ENCODE data around the gene DNASE2. TPM values are rescaled to one million over a fixed set of nuclear protein-coding genes. Genes with fewer than 3 reads are reported as not detected.

Gene DNASE2
- total RNA-seq, 1 donor from 2014 or later, result 26.5 TPM

DNA sequence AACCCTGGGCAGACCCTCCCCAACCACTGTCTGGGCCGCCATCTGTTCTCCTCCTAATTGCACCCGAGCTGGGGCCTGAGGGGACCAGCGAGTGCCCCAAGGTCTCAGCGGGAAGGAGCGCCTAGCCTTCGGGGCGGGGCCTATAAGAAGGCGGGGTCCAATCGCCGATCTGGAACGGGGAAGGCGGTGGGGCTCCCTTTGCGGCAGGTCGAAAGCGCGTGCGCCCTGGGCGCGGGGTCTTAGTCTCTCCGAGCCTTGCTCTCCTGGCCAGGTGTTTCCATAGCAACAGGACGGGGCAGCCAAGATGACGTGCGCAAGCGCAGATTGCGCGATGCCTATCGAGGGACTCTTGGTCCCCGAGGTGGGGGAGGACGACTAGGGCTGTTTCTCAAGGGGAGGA is 40.2 kb downstream of the DNASE2 start:
- ChIA-PET POLR2A (no interaction called here), CTCF (no interaction called here)
- H3K9me3 Mint-ChIP-seq, result no peaks in the 10 kb centered on the region
- DNase-seq, result no peak
- H3K4me3 Mint-ChIP-seq, result peak overlapping the region; percentile 17
- ATAC-seq (ENCODE audit: low read depth), result no peak
- peaks cover 36% of the 10 kb centered on the region for H3K4me1 Mint-ChIP-seq
- H3K36me3 Mint-ChIP-seq (ENCODE audit: low read depth), result no peaks in the 10 kb centered on the region
- H3K27ac Mint-ChIP-seq, result no peak overlapping the region
- peaks cover 63% of the 10 kb centered on the region for H3K27me3 Mint-ChIP-seq
- intact Hi-C loops (cut with micrococcal nuclease), result no loop called here
- no peak for TF ChIP-seq CTCF (IDR thresholded peaks at IDR 0.05)

DNA sequence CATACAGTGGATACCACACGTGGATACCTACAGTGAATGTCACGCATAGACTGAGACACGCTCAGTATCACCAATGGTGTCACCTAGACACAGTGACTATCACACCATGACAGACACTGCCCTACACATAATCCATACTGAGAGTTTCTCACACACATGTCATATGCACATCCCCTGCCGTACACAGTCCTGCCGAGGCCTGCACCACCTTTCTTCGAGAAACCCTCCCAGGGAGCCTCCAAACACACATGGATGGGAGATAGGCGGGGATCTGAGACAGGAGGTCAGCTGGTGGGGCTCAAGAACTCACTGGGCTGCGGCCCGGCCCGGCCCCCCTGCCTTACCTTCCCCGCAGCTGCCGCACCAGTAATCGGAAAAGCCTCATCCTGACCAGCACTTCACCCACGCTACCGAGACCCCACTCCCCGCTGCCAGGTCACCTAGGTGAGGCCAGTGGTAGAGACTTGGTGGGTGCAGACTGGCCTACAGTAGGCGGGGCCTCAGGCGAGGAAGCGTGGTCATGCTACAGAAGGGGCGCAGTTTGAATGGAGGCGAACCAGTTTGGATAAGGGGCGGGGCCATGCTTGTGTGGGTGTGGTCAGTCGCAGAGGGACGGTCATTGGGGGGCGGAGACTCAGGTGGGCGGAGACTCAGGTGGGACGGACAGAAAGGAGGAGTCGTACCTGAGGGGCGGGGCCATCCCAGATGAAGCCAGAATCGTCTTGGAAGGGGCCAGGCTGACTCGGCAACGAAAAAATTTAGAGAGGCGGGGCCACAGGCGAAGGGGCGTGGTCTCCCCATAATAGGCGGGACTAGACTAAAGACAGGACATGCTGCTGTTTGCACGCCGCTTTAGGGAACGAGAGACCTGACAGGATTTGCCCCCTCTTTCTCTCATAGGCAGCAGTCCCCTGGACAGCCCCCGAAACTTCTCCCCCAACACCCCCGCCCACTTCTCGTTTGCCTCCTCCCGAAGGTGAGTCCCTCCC is 40.9 kb downstream of the DNASE2 start:
- DNase-seq, result no peak
- Mint-ChIP-seq H3K36me3 (ENCODE audit: low read depth) (no peaks in the 10 kb centered on the region), H3K27me3 (peaks cover 63% of the 10 kb centered on the region), H3K27ac (no peak overlapping the region), H3K4me1 (peaks cover 36% of the 10 kb centered on the region), H3K9me3 (no peaks in the 10 kb centered on the region), H3K4me3 (no peak overlapping the region)
- intact Hi-C loops (cut with micrococcal nuclease), result no loop called here
- peak; percentile 40 for ATAC-seq (ENCODE audit: low read depth)
- POLR2A ChIA-PET, result no interaction called here
- CTCF ChIA-PET, result no interaction called here
- TF ChIP-seq CTCF (IDR thresholded peaks at IDR 0.05), result no peak

- H3K27ac Mint-ChIP-seq, result peak overlapping the region; percentile 18
- H3K27me3 Mint-ChIP-seq, result peaks cover 65% of the 10 kb centered on the region
- intact Hi-C loops (cut with micrococcal nuclease), result loop anchor here (5.0 kb wide), 1 partner anchor 263 kb away; the partner anchor contains the start of gene LYL1
- DNase-seq (no peak), ATAC-seq (ENCODE audit: low read depth) (no peak)
- H3K9me3 Mint-ChIP-seq, result no peaks in the 10 kb centered on the region
- peaks cover 43% of the 10 kb centered on the region for H3K4me1 Mint-ChIP-seq
- H3K4me3 Mint-ChIP-seq, result peak overlapping the region; percentile 32
- H3K36me3 Mint-ChIP-seq (ENCODE audit: low read depth), result no peaks in the 10 kb centered on the region
- POLR2A ChIA-PET, result no interaction called here
- TF ChIP-seq CTCF (IDR thresholded peaks at IDR 0.05), result no peak
- CTCF ChIA-PET, result no interaction called here
Measured at GRCh38 chr19:12838886-12839756, 42.1 kb downstream of the DNASE2 start.

- no peak for TF ChIP-seq CTCF (IDR thresholded peaks at IDR 0.05)
- POLR2A ChIA-PET, result no interaction called here
- CTCF ChIA-PET, result no interaction called here
- H3K4me3 Mint-ChIP-seq, result peak within 1 kb of the TSS; percentile 61
- peak within 1 kb of the TSS; percentile 18 for H3K27ac Mint-ChIP-seq
- peaks cover 64% of the 10 kb centered on the region for H3K27me3 Mint-ChIP-seq
- intact Hi-C loops (cut with micrococcal nuclease), result loop anchor here (5.0 kb wide), 1 partner anchor 264 kb away; the partner anchor contains the start of gene LYL1
- peak; percentile 67 for ATAC-seq (ENCODE audit: low read depth)
- H3K9me3 Mint-ChIP-seq, result no peaks in the 10 kb centered on the region
- peaks cover 44% of the 10 kb centered on the region for H3K4me1 Mint-ChIP-seq
- H3K36me3 Mint-ChIP-seq (ENCODE audit: low read depth), result no peaks in the 10 kb centered on the region
- DNase-seq, result no peak
Measured at GRCh38 chr19:12838182-12838885, 42.9 kb downstream of the DNASE2 start, which contains the start of gene MAST1. Gene MAST1 (plus strand): TSS chr19:12838515. CDS start chr19:12838573, 58 bp downstream.
